GM19239 (cell line): ENCODE measurements around the gene ICAM5.

Source experiments
- DNase-seq: peaks from one replicate; pipeline ENCODE4 v3.0.0; 2011; ENCODE audit warnings: low spot score; ENCODE audit not compliant: insufficient read length
- FAIRE-seq: peaks from 2 replicates; lab custom pipeline; 2011; peaks lifted over from hg19 to GRCh38; lab: Jason Lieb, UNC

ICAM5 gene

GRCh38 chr19:10338940-10339339, 49.2 kb downstream of the ICAM5 start:
- DNase-seq (no peak), FAIRE-seq (peak; percentile 8)

- DNase-seq: peak; percentile 67
- peak; percentile 90 for FAIRE-seq
Observed at GRCh38 chr19:10339380-10339960, 49.7 kb downstream of the ICAM5 start, which contains the start of gene ICAM3. ICAM3 (minus strand) TSS chr19:10339624; CDS start chr19:10339614, 10 bp downstream.

- FAIRE-seq: no peak
Observed at GRCh38 chr19:10339977-10340376, 50.2 kb downstream of the ICAM5 start.

GRCh38 chr19:10343495-10343894, 53.7 kb downstream of the ICAM5 start:
- no peak for DNase-seq
- no peak for FAIRE-seq

More at GRCh38 chr19:10339977-10340376, 50.2 kb downstream of the ICAM5 start:
- DNase-seq: no peak

GRCh38 chr19:10344780-10345179, 55.0 kb downstream of the ICAM5 start:
- DNase-seq (no peak), FAIRE-seq (no peak)
